PFSK-1 (cell line): ENCODE results near the gene NUDT19.

ENCODE experiments used
- FOXP2 ChIP-seq: optimal IDR thresholded peaks from 2 replicates; pipeline ENCODE3; 2011; ENCODE audit warnings: borderline replicate concordance, control low read depth, inconsistent platforms; ENCODE audit not compliant: insufficient read depth; ENCODE audit errors: extremely low read length, extremely low read depth
- POLR2AphosphoS5 ChIP-seq: IDR thresholded peaks from 2 replicates; pipeline ENCODE4 v1.6.1; 2012; ENCODE audit warnings: low read depth, mild to moderate bottlenecking, control low read depth, low read length, moderate library complexity
- REST ChIP-seq, 2 experiments: IDR thresholded peaks; 2 replicates each; pipeline versions ENCODE4 v1.6.1 to v1.8.0; 2011 to 2012; ENCODE audit warnings: low read depth in 2 of 2, low read length in 2 of 2, control low read depth in 1 of 2, inconsistent platforms in 1 of 2, mild to moderate bottlenecking in 1 of 2, moderate library complexity in 1 of 2; ENCODE audit not compliant: insufficient read depth in 1 of 2
- SIN3A ChIP-seq: IDR thresholded peaks from 2 replicates; pipeline ENCODE4 v1.6.1; 2012; ENCODE audit warnings: mild to moderate bottlenecking, low read length, moderate library complexity, borderline replicate concordance; ENCODE audit not compliant: insufficient read depth
- TAF1 ChIP-seq: IDR thresholded peaks from 2 replicates; pipeline ENCODE4 v1.6.1; 2012; ENCODE audit warnings: low read length, control low read depth, borderline replicate concordance; ENCODE audit not compliant: insufficient read depth

The NUDT19 gene

GRCh38 chr19:32720216-32720935 is 28.8 kb downstream of the NUDT19 start:
- TF ChIP-seq FOXP2: no peak
- no peak for TF ChIP-seq TAF1
- no peak for TF ChIP-seq REST (IDR thresholded peaks at IDR 0.05; ENCODE audit: insufficient read depth in 1 of 2, low read depth in 2 of 2, low read length in 2 of 2)

GRCh38 chr19:32720936-32721250 is 29.3 kb downstream of the NUDT19 start:
- TF ChIP-seq FOXP2: no peak
- no peak for TF ChIP-seq REST (IDR thresholded peaks at IDR 0.05; ENCODE audit: insufficient read depth in 1 of 2, low read depth in 2 of 2, low read length in 2 of 2)
- TF ChIP-seq POLR2AphosphoS5: no peak
- TF ChIP-seq TAF1: no peak
- no peak for TF ChIP-seq SIN3A

GRCh38 chr19:32735936-32736335 is 44.3 kb downstream of the NUDT19 start:
- no peak for TF ChIP-seq REST (IDR thresholded peaks at IDR 0.05; ENCODE audit: insufficient read depth in 1 of 2, low read depth in 2 of 2, low read length in 2 of 2)
- no peak for TF ChIP-seq POLR2AphosphoS5
- no peak for TF ChIP-seq SIN3A
- TF ChIP-seq FOXP2: no peak
- TF ChIP-seq TAF1: no peak

GRCh38 chr19:32743021-32743420 is 51.4 kb downstream of the NUDT19 start:
- TF ChIP-seq POLR2AphosphoS5 (no peak), TAF1 (no peak), SIN3A (no peak), REST (IDR thresholded peaks at IDR 0.05; ENCODE audit: insufficient read depth in 1 of 2, low read depth in 2 of 2, low read length in 2 of 2) (no peak)

- TF ChIP-seq POLR2AphosphoS5: no peak
- TF ChIP-seq FOXP2: no peak
- no peak for TF ChIP-seq SIN3A
- TF ChIP-seq REST (IDR thresholded peaks at IDR 0.05; ENCODE audit: insufficient read depth in 1 of 2, low read depth in 2 of 2, low read length in 2 of 2): no peak
- TF ChIP-seq TAF1: no peak
Observed at GRCh38 chr19:32743447-32743846, 51.8 kb downstream of the NUDT19 start.
